Mesenchymal stem cell (in vitro differentiated cells and primary cell): ENCODE data around the gene NFIB.

ENCODE experiments used
- DNase-seq: peaks from one replicate; pipeline ENCODE4 v3.0.0-alpha.2; 2013
- H2AFZ ChIP-seq: one replicate; pipeline ENCODE4 v1.6.1; 2013; ENCODE audit warnings: low read depth, mild to moderate bottlenecking, control low read depth, inconsistent platforms, low read length, moderate library complexity
- H2AK5ac ChIP-seq: 2 replicates; pipeline ENCODE4 v1.6.1; 2013; ENCODE audit warnings: low read length, moderate library complexity, mild to moderate bottlenecking, inconsistent platforms; ENCODE audit not compliant: severe bottlenecking
- H2BK120ac ChIP-seq: one replicate; pipeline ENCODE4 v1.6.1; 2013; ENCODE audit warnings: low read depth, mild to moderate bottlenecking, inconsistent platforms, low read length, moderate library complexity
- H2BK12ac ChIP-seq, 2 experiments: one replicate each; pipeline ENCODE4 v1.6.1; 2013; ENCODE audit warnings: inconsistent platforms in 2 of 2, low read length in 2 of 2, mild to moderate bottlenecking in 2 of 2, moderate library complexity in 2 of 2, control low read depth in 1 of 2
- H2BK15ac ChIP-seq: one replicate; pipeline ENCODE4 v1.6.1; 2013; ENCODE audit warnings: mild to moderate bottlenecking, low read depth, inconsistent platforms; ENCODE audit not compliant: poor library complexity, severe bottlenecking
- H2BK5ac ChIP-seq: 2 replicates; pipeline ENCODE4 v1.6.1; 2013; ENCODE audit warnings: low read depth, mild to moderate bottlenecking, low read length, control low read depth, inconsistent platforms; ENCODE audit not compliant: poor library complexity, severe bottlenecking
- H3K14ac ChIP-seq, 2 experiments: one replicate each; pipeline ENCODE4 v1.6.1; 2013; ENCODE audit warnings: inconsistent platforms in 2 of 2, low read length in 2 of 2, control low read depth in 1 of 2, mild to moderate bottlenecking in 1 of 2, moderate library complexity in 1 of 2
- H3K18ac ChIP-seq, 2 experiments: one replicate each; pipeline ENCODE4 v1.6.1; 2013; ENCODE audit warnings: inconsistent platforms in 2 of 2, low read length in 2 of 2, control low read depth in 1 of 2, low read depth in 1 of 2, mild to moderate bottlenecking in 1 of 2
- H3K23ac ChIP-seq, 2 experiments: one replicate each; pipeline ENCODE4 v1.6.1; 2013; ENCODE audit warnings: inconsistent platforms in 2 of 2, low read length in 2 of 2, mild to moderate bottlenecking in 2 of 2, moderate library complexity in 2 of 2, control low read depth in 1 of 2
- H3K27ac ChIP-seq: 2 replicates; pipeline ENCODE4 v1.5.1; 2013; ENCODE audit warnings: mild to moderate bottlenecking, moderate library complexity, low read length, control low read depth, inconsistent platforms; ENCODE audit not compliant: poor library complexity, severe bottlenecking
- H3K27me3 ChIP-seq, 2 experiments: 2 replicates each; pipeline versions ENCODE4 v1.6.1 to v1.7.0; 2013; ENCODE audit warnings: low read length in 2 of 2, mild to moderate bottlenecking in 2 of 2, moderate library complexity in 2 of 2, control low read depth in 1 of 2, inconsistent platforms in 1 of 2; ENCODE audit not compliant: control insufficient read depth in 1 of 2, insufficient read depth in 1 of 2
- H3K36me3 ChIP-seq, 2 experiments: 2 replicates each; pipeline versions ENCODE4 v1.6.1 to v1.7.0; 2013; ENCODE audit warnings: low read length in 2 of 2, control low read depth in 1 of 2, inconsistent platforms in 1 of 2, low read depth in 1 of 2, mild to moderate bottlenecking in 1 of 2; ENCODE audit not compliant: insufficient read depth in 2 of 2, control insufficient read depth in 1 of 2
- H3K4ac ChIP-seq, 2 experiments: one replicate each; pipeline ENCODE4 v1.6.1; 2013; ENCODE audit warnings: inconsistent platforms in 2 of 2, low read length in 2 of 2, mild to moderate bottlenecking in 2 of 2, moderate library complexity in 2 of 2, control low read depth in 1 of 2, low read depth in 1 of 2
- H3K4me1 ChIP-seq: 2 replicates; pipeline ENCODE4 v1.6.1; 2013; ENCODE audit warnings: low read depth, low read length, control low read depth; ENCODE audit not compliant: control insufficient read depth, insufficient read depth
- H3K4me2 ChIP-seq: 2 replicates; pipeline ENCODE4 v1.6.1; 2013; ENCODE audit warnings: low read length, mild to moderate bottlenecking, inconsistent platforms; ENCODE audit not compliant: poor library complexity, severe bottlenecking
- H3K4me3 ChIP-seq, 2 experiments: 2 replicates each; pipeline versions ENCODE4 v1.5.1 to v1.7.0; 2013; ENCODE audit warnings: low read length in 2 of 2, mild to moderate bottlenecking in 2 of 2, control low read depth in 1 of 2, low read depth in 1 of 2; ENCODE audit not compliant: insufficient read depth in 1 of 2
- H3K79me1 ChIP-seq: replicated peaks from 2 replicates; pipeline ENCODE4 v1.6.1; 2013; ENCODE audit warnings: mild to moderate bottlenecking, control low read depth, low read length, inconsistent platforms; ENCODE audit not compliant: poor library complexity, severe bottlenecking
- H3K9ac ChIP-seq: 2 replicates; pipeline ENCODE4 v1.7.0; 2013; ENCODE audit warnings: mild to moderate bottlenecking, low read length, moderate library complexity
- H3K9me3 ChIP-seq: 2 replicates; pipeline ENCODE4 v1.7.0; 2013; ENCODE audit warnings: mild to moderate bottlenecking, low read length; ENCODE audit not compliant: control insufficient read depth
- H4K8ac ChIP-seq: one replicate; pipeline ENCODE4 v1.6.1; 2013; ENCODE audit warnings: inconsistent platforms, mild to moderate bottlenecking, low read length, moderate library complexity
- H4K91ac ChIP-seq: one replicate; pipeline ENCODE4 v1.6.1; 2013; ENCODE audit warnings: mild to moderate bottlenecking, low read length, inconsistent platforms
- WGBS: methylation state at CpG from one replicate; pipeline ENCODE4 v1.1.7; 2013; ENCODE audit warnings: mixed read lengths; 5-methylcytosine and 5-hydroxymethylcytosine counted together

Gene NFIB

DNA sequence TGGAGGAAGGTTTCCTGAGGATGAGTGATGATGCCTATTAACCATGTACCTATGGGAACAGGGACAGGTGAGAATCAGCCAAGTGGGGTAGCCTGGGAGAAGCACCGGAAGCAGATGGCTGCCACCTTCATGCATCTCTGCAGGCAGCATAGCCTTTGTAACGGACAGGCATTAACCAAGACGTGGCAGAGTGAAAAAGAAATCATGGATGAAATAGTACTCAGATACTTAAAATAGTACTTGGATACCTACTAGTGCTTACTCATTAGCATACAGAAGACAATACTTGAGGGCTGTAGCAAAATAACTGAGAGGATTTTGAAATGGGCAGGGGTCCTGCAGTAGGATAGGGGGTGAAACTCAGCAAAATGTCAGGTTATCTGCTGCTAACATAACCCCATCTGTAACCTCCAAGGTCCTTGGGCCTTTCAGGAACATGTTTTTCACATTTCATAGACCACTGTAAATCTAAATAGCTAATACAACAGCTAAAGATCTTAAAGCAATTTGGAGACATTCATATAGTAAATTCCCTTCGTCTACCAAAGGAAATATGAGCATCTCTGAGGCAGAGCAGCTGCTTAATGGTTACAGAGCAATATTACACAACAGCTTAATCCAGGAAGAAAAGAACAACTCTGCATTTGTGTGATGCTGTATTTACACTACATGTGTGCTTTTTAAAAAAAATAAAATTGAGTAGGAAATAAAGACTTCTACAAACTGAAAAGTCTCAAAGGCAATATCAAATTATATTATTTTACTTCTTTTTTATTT lies 154.3 kb downstream of the NFIB start:
- no peak overlapping the region for H3K4ac ChIP-seq
- no peak overlapping the region for H2BK12ac ChIP-seq
- H4K91ac ChIP-seq, result no peak overlapping the region
- 81% methylated on average over 2 of the region's 4 CpGs for WGBS
- H3K9ac ChIP-seq, result no peak overlapping the region
- no peak for DNase-seq
- no peak overlapping the region for H3K4me3 ChIP-seq
- H3K36me3 ChIP-seq, result peaks cover 0 to 8% of the 10 kb centered on the region in 2 experiments
- no peak overlapping the region for H3K14ac ChIP-seq
- H3K79me1 ChIP-seq, result peaks cover 11% of the 10 kb centered on the region
- no peaks in the 10 kb centered on the region for H3K9me3 ChIP-seq
- no peaks in the 10 kb centered on the region for H3K27me3 ChIP-seq
- H2BK5ac ChIP-seq, result no peak overlapping the region
- no peak overlapping the region for H4K8ac ChIP-seq
- no peak overlapping the region for H2BK120ac ChIP-seq
- H3K4me2 ChIP-seq, result no peak overlapping the region
- H3K27ac ChIP-seq, result no peak overlapping the region
- no peak overlapping the region for H2AFZ ChIP-seq
- peaks cover 2% of the 10 kb centered on the region for H3K4me1 ChIP-seq
- H3K23ac ChIP-seq, result no peak overlapping the region
- H2BK15ac ChIP-seq, result no peak overlapping the region
- H2AK5ac ChIP-seq, result no peak overlapping the region
- H3K18ac ChIP-seq, result no peak overlapping the region

DNA sequence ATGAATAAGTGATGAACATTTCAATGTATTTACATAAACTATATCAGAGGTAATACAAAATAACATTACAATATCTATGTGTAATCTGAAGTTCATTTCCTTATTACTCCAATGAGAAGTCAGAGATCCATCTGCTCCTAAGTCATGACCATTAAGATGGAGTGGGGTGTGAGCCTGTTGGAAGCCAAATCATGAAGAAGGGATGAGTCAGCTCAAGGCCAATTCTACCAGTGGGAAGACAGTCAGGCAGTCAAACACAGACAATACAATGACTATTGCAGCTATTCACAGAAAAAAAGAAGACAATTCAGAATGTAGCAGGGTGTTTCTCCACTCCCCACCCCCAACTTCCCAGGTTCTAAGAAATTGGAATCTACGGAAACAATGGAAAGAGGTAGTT lies 155.0 kb downstream of the NFIB start:
- WGBS, result 100% methylated on average over 1 of the region's 1 CpG

DNA sequence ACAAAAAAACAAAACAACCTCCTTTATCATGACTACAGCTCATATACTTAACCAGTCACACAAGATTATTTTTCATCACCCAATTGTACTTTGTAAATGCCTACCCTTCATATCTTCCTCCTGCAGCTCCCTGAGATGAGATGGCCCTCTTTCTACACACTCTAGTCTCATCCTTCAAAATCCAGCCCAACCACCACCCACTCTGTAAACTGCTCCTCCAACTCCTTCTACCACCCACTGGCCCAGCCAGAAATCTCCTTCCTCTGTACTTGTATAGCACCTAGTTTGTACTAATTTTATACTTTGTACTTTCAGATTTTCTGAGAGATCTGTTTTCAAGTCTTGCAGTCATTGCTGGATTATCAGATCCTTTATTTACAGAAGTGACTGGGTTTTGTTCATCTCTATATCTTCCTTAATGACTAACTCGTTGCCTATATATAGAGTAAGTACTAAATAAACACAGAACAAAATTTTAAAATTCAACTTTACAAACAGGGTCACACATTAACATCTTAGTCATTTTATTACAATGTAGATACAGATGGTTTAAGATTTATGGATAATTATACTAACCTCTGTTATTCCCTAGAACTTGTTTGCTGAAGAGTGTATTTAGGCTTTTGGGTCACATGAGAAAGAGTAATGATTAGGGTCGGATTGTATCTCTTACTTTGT lies 155.7 kb downstream of the NFIB start:
- Histone ChIP-seq H3K27ac (no peak overlapping the region), H3K4me1 (peaks cover 2% of the 10 kb centered on the region), H3K27me3 (no peaks in the 10 kb centered on the region), H2AFZ (no peak overlapping the region), H4K8ac (no peak overlapping the region), H3K4ac (no peak overlapping the region), H3K9me3 (no peaks in the 10 kb centered on the region), H2BK15ac (no peak overlapping the region), H2BK5ac (no peak overlapping the region), H3K79me1 (peaks cover 10% of the 10 kb centered on the region), H2BK12ac (no peak overlapping the region), H3K9ac (no peak overlapping the region), H3K36me3 (peaks cover 0 to 12% of the 10 kb centered on the region in 2 experiments), H3K4me3 (no peak overlapping the region), H2BK120ac (no peak overlapping the region), H3K18ac (no peak overlapping the region), H3K14ac (no peak overlapping the region), H3K4me2 (no peak overlapping the region), H3K23ac (no peak overlapping the region), H4K91ac (no peak overlapping the region), H2AK5ac (no peak overlapping the region)
- no peak for DNase-seq
- no CpG with 5 or more reads among the region's 2 CpGs for WGBS

More for the DNA sequence above, 155.0 kb downstream of the NFIB start:
- H3K9me3 ChIP-seq, result no peaks in the 10 kb centered on the region
- no peak overlapping the region for H3K4ac ChIP-seq
- H3K23ac ChIP-seq, result no peak overlapping the region
- H2AFZ ChIP-seq, result no peak overlapping the region
- peaks cover 0 to 12% of the 10 kb centered on the region in 2 experiments for H3K36me3 ChIP-seq
- H3K27ac ChIP-seq, result no peak overlapping the region
- no peak overlapping the region for H2BK5ac ChIP-seq
- H3K4me2 ChIP-seq, result no peak overlapping the region
- no peak overlapping the region for H4K91ac ChIP-seq
- H3K4me3 ChIP-seq, result no peak overlapping the region
- no peaks in the 10 kb centered on the region for H3K27me3 ChIP-seq
- H2BK15ac ChIP-seq, result no peak overlapping the region
- H2BK120ac ChIP-seq, result no peak overlapping the region
- no peak for DNase-seq
- no peak overlapping the region for H2AK5ac ChIP-seq
- no peak overlapping the region for H3K9ac ChIP-seq
- no peak overlapping the region for H4K8ac ChIP-seq
- no peak overlapping the region for H3K14ac ChIP-seq
- peaks cover 10% of the 10 kb centered on the region for H3K79me1 ChIP-seq
- peaks cover 2% of the 10 kb centered on the region for H3K4me1 ChIP-seq
- H3K18ac ChIP-seq, result no peak overlapping the region
- H2BK12ac ChIP-seq, result no peak overlapping the region

DNA sequence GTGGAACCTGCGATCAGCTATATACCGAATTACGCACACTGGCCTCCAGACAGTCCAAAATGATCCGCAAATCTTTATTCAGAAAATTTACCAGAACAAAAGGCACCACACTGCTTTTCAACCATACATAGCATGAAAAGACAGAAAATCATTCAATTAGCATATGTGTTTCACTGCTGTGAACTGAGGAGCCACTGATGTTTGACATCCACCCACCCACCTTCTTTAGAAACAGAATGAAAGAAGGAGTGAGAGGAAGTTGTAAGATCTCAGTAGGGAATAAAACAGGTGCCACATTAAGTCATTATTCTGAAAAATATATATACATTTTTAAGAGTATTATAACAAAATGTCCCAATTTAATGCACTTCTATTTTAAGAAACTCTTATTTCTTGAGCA lies 156.8 kb downstream of the NFIB start:
- no peak overlapping the region for H3K23ac ChIP-seq
- no peak overlapping the region for H3K14ac ChIP-seq
- no peak overlapping the region for H4K91ac ChIP-seq
- no peak overlapping the region for H2AK5ac ChIP-seq
- no peak overlapping the region for H2BK12ac ChIP-seq
- H3K27me3 ChIP-seq, result no peaks in the 10 kb centered on the region
- WGBS, result 100% methylated on average over 4 of the region's 4 CpGs
- H2AFZ ChIP-seq, result no peak overlapping the region
- no peak for DNase-seq
- no peak overlapping the region for H3K9ac ChIP-seq
- no peak overlapping the region for H3K4me3 ChIP-seq
- H3K18ac ChIP-seq, result no peak overlapping the region
- H3K4ac ChIP-seq, result no peak overlapping the region
- peaks cover 0 to 12% of the 10 kb centered on the region in 2 experiments for H3K36me3 ChIP-seq
- no peak overlapping the region for H4K8ac ChIP-seq
- H2BK15ac ChIP-seq, result no peak overlapping the region
- no peak overlapping the region for H3K27ac ChIP-seq
- peaks cover 2% of the 10 kb centered on the region for H3K4me1 ChIP-seq
- H2BK120ac ChIP-seq, result no peak overlapping the region
- peaks cover 10% of the 10 kb centered on the region for H3K79me1 ChIP-seq
- no peaks in the 10 kb centered on the region for H3K9me3 ChIP-seq
- H3K4me2 ChIP-seq, result no peak overlapping the region
- H2BK5ac ChIP-seq, result no peak overlapping the region
